Measurements from ENCODE around the gene COL5A1. TPM values are rescaled to one million over a fixed set of nuclear protein-coding genes. Genes with fewer than 3 reads are reported as not detected.

The COL5A1 gene

GRCh38 chr9:134891713-134892112, 250.1 kb downstream of the COL5A1 start:
- H3K4me3 ChIP-seq (replicated peaks; ENCODE audit: insufficient read depth, low read length): no peak overlapping the region
- no peak for DNase-seq (ENCODE audit: low read depth in 1 of 2, low spot score in 1 of 2)
- H3K27me3 ChIP-seq (ENCODE audit: insufficient read depth, poor library complexity, severe bottlenecking): no peaks in the 10 kb centered on the region
- no peak overlapping the region for H3K27ac ChIP-seq (replicated peaks)
- no peak for TF ChIP-seq GABPA (IDR thresholded peaks at IDR 0.05; ENCODE audit: low read depth)

GRCh38 chr9:134892221-134892620, 250.6 kb downstream of the COL5A1 start:
- no peak for DNase-seq (ENCODE audit: low read depth in 1 of 2, low spot score in 1 of 2)
- TF ChIP-seq CTCF (IDR thresholded peaks at IDR 0.05; ENCODE audit: insufficient read depth, low read length): no peak
- TF ChIP-seq POLR2AphosphoS5 (IDR thresholded peaks at IDR 0.05; ENCODE audit: low read depth): no peak
- no peak for TF ChIP-seq SPI1 (IDR thresholded peaks at IDR 0.05; ENCODE audit: borderline replicate concordance, low read depth)
- no peak for TF ChIP-seq GABPA (IDR thresholded peaks at IDR 0.05; ENCODE audit: low read depth)
- no peak for TF ChIP-seq REST (IDR thresholded peaks at IDR 0.05; ENCODE audit: insufficient replicate concordance, low read depth)
- H3K4me3 ChIP-seq (replicated peaks; ENCODE audit: insufficient read depth, low read length): no peak overlapping the region

GRCh38 chr9:134892820-134893420, 251.3 kb downstream of the COL5A1 start:
- no peak for TF ChIP-seq CTCF (IDR thresholded peaks at IDR 0.05; ENCODE audit: insufficient read depth, low read length)
- no peak for TF ChIP-seq REST (IDR thresholded peaks at IDR 0.05; ENCODE audit: insufficient replicate concordance, low read depth)
- no peak for TF ChIP-seq SPI1 (IDR thresholded peaks at IDR 0.05; ENCODE audit: borderline replicate concordance, low read depth)
- no peak for TF ChIP-seq GABPA (IDR thresholded peaks at IDR 0.05; ENCODE audit: low read depth)
- TF ChIP-seq POLR2AphosphoS5 (IDR thresholded peaks at IDR 0.05; ENCODE audit: low read depth): no peak
- H3K27ac ChIP-seq (replicated peaks): no peak overlapping the region
- H3K27me3 ChIP-seq (ENCODE audit: insufficient read depth, poor library complexity, severe bottlenecking): no peaks in the 10 kb centered on the region
- H3K4me3 ChIP-seq (replicated peaks; ENCODE audit: insufficient read depth, low read length): no peak overlapping the region
- no peak for DNase-seq (ENCODE audit: low read depth in 1 of 2, low spot score in 1 of 2)

More at GRCh38 chr9:134892221-134892620, 250.6 kb downstream of the COL5A1 start:
- H3K27me3 ChIP-seq (ENCODE audit: insufficient read depth, poor library complexity, severe bottlenecking): no peaks in the 10 kb centered on the region
- H3K27ac ChIP-seq (replicated peaks): no peak overlapping the region

Small RNAs within 50 kb of the gene (microRNA-seq; reads per million reads assigned to microRNA genes)
- gene MIR3689A (not detected), gene MIR3689B (not detected), gene MIR3689C (not detected), gene MIR3689D1 (not detected), gene MIR3689D2 (not detected), gene MIR3689E (not detected), gene MIR3689F (not detected)

Data from HL-60 (cell line).